Kidney capillary endothelial cell (primary cell): ENCODE results near the gene RRAS.

Experiments
- DNase-seq: peaks from one replicate; pipeline ENCODE4 v3.0.0-alpha.2; 2018; ENCODE audit warnings: low spot score

The RRAS gene

DNA sequence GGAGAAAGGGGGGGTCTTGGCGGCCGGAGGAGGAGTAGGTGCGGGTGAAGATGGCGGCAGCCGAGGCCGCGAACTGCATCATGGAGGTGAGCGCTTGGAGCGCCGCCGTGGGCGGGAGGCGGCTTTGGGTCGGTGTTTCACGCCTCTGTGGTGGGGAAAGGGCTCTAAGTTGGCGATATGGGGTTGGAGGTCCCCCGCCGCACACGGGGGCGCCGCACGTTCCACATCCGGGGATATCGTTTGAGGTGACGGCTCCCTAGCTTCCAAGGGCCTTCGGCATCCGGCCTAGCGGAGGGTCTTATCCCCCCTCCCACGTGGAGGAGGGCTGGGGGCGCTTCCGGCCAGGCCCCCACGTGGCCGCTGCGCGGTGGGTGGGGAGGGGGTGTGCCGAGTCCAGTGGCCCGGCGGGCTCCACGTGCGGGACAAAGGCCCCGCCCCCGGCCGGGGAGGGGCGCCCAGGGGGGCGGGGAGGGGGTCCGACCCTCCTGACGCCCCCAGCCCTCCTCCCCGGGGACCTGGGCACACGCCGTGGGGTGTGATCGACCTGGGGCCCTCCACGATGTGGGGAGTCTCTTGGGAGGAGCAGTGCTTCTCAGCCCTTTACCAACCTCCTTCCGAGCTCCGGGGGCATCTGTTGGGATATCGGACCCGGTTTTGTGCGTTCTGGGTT, 37.4 kb upstream of the RRAS start, which contains the start of gene PRMT1:
Gene PRMT1, plus strand, starts transcription at position 41 of the 670 bp plus-strand sequence. Its CDS starts 10 bp downstream, at position 51.
- DNase-seq = no peak

DNA sequence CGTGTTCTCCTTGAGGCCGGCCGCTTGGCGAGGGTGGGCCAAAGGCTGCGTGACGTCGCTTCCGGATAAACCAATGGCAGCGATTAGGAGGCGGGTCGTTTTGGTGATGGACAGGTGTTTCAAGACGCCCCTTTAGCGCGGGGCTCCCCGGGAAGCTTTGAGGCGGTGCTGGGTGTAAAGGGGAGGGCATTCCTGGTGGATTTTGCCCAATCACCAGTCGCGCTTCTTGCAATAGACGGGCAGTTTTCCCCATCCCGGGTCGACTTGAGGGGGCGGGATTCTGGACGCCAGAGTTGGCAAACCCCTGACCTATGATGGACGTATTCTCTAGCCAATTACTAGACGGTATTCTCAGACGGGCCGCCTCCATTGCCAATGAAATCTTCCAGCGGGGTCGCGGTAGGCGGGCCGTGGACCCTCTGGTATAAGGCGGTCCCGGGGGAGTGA, 36.9 kb upstream of the RRAS start:
- peak; percentile 100 for DNase-seq

DNA sequence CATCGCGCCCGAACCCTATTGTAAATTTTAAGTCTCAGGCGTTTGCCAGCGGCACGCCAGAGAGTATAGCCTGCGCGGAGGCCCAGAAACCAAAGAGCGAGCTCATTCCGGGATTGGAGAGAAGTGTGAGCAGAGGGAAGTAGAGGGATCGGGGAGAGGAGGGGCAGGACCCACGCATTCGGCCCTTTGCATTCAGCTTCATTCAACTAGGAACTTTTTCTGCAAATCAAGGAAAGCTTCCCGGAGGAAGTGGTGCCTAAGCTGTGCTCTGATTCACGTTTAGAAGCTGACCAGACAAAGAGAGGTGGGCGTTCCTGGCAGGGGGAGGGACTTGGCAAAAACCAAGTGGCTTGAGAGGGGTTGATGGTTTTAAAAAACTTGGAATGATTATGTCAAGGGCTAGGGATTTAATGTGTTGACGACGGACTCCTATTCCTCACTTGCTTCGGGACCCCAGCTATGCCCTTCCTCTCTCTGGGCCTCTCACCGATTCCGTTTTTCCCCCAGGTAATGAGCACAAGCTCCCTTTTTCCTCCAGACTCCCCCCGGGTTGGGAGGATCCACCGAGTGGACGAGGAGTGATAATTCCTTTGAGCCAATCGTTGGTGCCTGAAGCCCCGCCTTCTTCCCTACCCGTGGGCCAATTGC, 36.3 kb upstream of the RRAS start:
- peak; percentile 91 for DNase-seq

DNA sequence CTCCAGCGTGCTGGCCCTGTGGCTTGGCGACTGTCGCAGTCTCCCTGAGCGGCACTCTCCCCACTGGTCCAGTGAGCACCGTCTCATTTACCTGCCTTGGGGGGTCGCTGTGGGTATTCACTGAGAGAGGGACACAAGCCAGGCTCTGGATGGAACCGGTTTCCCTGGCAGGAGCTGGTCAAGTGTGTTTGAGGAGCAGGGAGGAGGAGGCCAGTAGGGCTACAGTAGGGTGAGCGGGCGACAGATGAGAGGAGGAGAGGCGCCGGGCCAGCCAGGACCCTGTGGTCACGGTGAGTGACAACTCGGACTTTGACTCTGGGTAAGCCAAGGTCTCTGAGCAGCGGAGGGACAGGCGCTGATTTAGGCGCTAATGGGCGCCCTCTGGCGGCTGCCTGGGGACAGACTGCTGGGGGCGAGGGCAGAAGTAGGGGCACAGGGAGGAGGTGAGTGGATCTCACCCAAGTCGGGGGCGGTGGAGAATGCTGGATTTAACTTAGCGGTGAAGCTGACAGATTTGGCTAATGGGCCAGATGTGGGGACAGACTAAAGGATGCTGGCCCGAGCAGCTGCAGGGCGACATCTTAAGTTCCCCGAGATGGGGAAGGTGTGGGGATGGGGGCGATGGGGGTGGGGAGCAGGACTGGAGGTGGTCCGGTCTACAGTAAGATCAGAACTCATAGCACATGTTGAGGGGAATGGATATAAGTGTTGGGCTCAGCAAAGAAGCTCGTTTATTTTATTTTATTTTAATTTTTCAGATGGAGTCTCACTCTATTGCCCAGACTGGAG, 32.4 kb upstream of the RRAS start:
- DNase-seq = peak; percentile 74

DNA sequence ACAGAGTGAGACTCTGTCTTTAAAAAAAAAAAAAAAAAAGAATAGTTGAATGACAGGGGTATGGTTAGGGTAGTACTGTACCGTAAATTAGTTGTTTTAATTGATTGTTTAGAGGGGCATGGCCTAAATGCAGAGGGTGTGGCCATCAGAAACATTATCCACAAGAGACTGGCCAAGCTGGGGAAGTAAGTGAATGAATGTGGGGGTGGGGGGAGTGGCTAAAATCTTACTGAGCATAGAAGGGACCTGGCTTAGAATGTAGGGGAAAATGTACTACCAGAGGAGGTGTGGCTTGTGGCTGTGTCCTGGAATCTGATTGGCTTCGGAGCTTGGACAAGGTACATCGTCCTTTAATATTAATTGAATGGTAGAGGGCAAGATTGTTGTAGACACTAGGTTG, 29.6 kb upstream of the RRAS start:
- no peak for DNase-seq

DNA sequence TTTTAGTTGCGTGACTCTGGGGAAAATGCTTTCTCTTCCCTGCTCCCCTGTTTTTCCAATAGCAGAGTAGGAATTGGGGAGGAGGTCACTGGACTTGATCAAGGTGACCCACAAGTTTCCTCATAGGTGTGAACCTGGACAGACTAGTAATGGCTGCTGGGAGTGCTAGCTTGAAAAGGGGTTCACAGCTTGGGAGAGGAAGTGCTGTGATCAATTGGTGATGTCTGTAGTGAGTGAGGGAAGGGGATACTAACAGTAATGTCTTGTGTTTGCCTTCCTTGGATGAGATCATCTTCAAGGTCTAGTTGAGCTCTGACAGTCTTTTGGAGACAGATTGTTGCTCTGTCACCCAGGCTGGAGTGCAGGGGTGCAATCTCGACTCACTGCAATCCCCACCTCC, 27.5 kb upstream of the RRAS start:
- no peak for DNase-seq

DNA sequence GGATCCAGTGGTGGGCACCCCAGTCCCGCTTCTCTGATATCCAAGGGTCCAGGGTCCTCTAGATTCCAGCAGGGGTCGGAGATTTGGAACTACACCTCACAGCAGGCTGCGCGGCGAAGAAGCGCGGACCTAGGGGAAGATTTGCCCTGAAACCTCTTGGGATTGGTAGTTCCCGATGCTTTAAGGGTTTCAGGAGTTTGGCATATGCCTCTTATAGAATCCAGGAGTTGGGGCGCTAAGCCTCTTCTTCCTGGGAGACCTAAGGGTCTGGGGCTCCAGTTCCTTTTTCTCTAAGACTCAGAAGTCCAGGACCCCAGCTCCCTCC, 26.1 kb upstream of the RRAS start:
- no peak for DNase-seq

DNA sequence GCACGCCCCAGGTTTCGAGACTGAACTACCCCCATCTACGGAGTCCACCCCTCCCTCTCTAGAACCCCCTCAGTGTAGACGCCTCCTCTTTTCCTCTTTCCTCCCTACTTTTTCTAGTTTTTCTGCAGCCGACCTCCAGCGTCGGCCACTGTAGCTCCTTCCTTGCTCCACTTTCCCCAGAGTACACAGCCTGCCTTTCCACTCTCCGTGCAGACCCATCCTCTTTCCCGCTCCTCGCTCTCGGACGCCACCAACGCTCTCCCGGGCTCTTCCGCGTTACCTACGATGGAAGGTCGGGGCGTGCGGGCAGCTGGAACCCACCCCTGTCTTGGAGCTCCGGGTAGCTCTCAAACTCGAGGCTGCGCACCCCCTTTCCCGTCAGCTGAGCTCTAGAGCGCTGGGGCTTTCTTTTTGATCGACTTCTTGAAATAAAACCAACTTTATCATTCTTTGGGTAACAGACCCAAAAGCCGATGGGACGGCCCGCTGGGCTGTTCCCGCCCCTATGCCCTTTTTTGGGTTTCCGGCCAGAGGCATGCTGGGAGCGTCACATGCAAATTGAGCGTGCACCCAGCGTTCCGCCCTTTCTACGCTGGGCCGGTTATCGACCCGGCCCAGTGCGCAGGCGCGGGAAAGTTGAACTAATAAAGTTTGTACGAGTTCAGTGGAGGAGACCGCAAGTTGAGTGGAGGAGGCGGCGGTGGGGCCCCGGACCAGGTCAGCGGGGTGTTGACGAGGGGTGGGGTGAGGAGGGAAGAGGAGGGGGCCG, 25.6 kb upstream of the RRAS start, which contains the start of the genes BCL2L12 and IRF3:
Gene BCL2L12, plus strand, starts transcription at position 583 of the 769 bp plus-strand sequence. CDS start 760 bp downstream, outside the sequence.
Gene IRF3, minus strand, starts transcription at position 507 of the 769 bp plus-strand sequence. CDS start 1,019 bp downstream, outside the sequence.
- DNase-seq = peak; percentile 96

DNA sequence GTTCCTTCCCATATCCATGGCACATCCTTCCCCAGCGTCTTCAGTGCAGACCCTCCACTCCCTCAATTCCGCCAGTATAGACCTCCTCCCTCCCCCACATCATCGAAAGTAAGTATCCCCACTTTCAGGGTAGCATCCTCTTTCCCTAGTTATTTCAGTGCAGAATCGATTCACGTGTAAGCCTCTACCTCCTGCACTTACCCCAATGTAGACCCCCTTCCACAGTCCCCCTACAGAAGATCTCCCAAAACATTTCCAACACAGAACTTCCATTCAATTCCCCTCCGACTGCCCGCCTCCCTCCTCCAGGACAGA, 25.1 kb upstream of the RRAS start:
- no peak for DNase-seq

DNA sequence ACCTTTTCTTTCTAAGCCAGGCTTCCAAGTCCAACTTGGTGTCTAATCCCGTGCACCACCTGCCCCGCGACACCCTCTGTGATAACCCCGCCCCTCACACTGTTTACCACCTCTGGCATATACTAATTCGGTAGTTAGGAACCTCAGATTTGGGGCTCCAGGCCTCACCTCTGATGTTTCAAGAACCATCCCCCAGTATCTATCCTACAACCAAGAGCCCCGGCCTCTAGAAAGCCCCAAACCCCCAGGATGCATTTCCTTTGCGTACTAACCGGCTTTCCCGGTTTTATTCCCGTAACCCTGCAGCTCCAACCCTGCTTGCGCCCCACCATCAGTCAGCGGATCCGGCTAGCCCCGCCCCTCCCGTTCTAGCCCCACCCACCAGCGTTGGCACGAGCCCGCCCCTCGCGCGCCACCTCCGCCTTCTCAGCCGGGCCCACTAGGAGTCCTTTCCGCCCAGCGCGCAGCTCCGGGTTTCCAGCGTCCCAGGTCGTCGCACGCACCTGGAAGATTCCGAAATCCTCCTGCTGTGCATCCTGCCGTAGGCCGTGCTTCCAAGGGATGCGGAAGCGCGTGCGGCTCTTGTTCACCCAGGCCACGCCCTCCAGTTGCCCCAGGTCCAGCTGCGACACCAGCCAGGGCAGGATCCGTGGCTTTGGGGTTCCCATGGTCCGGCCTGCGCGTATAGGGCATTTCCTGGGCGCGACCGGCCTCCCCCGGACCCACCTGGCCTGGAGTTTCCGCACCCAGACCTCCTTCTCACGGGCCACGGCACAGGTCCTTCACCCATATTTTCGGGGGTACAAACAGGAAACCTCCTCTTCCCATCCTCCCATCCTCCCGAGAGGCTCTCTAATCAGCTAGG, 24.5 kb upstream of the RRAS start:
- no peak for DNase-seq

DNA sequence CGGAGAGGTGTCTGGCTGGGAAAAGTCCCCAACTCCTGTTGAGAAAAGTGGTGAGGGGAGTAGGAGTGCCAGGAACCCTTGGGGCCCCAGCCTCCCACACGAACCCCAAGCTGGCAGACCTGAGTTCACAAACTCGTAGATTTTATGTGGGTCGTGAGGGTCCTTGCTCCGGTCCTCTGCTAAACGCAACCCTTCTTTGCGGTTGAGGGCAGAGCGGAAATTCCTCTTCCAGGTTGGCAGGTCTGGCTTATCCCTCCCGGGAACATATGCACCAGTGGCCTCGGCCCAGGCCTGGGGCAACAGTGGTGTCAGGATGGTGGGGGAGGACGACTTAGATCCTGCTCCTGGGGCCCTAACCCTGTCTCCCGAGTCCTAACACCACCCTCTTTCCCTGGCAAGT, 23.3 kb upstream of the RRAS start:
- DNase-seq = no peak

DNA sequence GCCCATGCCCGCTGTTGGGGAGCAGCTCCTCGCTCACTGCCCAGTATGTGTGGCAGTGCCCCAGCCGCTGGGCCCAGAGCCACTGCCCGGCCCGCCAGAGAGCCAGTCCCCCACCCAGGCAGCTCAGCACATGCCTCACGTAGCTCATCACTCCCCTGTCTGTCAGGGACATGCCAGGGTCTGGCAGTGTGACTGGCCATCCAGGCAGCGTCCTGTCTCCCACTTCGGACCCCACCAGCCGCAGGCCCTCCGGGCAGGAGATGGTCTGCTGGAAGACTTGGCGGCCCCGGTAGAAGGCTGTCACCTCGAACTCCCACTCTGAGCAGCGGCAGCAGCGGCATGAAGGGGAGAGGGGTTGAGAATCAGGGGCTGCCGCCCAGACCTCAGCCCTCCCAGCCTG, 22.1 kb upstream of the RRAS start:
- DNase-seq = no peak

DNA sequence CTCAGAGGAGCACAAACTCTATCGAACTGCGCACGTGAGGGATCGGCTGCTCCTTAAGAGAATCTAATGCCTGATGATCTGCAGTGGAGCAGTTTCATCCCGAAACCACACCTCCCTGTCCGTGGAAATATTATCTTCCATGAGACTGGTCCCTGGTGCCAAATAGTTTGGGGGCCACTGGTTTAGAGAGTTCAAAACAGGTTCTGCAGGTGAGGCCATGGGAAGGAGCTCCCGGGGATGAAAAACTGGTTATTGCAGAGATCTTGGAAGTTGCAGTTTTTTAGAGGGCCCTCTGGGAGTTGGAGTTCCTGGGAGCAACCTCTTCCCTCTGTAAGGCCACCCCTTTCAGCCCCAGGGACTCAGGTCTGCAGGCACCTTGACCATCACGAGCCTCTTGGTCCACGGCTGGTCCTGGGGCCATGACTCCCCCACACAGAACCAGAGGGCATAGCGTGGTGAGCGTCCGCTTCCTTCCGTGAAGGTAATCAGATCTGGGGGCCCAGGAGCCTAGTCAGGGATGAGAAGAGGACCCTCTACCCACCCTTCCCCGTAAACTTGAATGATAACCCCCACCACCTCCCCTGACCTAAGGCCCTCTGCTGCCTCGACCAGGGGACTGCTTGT, 20.5 kb upstream of the RRAS start:
- no peak for DNase-seq

DNA sequence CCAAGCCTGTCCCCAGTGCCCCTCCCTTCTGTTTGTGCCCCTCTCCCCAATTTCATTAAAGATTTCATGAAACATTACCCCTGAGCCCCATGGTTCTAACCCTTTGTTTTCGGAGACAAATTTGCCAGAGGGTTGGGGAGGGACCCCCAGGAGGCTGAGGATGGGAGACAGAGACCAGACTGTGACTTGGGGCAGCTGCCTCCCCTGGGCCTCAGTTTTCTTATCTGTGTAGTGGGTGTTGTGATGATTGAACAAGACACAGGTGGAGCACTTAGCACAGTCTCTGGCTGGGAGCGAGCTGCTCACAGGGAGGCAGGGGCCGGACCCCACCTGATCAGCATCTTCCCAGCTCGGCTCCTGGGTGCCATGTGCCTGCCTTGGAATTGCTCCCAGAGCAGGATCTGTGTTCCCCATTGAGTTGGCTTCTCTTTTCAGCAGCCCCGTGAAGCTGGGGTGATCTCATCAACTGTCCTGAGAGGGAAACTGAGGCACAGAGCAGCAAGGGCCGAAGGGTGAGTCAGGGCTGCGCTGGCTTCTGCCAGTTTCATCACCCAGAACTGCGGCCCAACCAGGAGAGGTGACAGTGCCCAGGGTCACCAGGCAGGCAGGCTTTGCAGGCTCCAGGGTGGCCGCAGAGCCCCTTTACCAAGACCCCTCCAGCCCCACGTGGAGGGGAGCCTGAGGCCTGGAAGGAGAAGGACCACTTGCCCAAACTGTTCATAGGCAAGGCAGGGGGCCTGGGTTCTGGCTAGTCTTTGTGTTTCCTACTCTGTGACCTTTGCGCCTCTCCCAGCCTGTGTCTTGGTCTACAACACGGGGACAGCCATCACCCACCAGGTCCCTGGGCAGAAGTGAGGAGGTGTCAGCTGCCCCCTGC, 18.9 kb upstream of the RRAS start:
- no peak for DNase-seq

DNA sequence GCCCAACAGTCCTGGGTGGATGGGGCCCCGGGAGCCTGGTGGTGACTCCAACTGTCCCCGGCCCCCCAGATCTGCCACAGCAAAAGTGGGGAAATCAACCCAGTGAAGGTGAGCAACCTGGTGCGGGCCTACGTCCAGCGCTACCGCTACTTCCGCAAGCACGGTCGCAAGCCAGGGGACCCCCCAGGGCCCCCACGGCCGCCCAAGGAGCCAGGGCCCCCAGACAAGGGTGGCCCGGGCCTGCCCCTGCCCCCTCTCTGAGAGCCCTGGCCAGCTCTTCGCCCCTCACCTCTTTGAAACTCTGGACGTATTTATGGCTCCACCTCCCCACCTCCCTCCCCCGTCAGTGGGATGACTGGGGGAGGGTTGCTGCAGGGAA, 18.2 kb upstream of the RRAS start:
- DNase-seq = no peak

DNA sequence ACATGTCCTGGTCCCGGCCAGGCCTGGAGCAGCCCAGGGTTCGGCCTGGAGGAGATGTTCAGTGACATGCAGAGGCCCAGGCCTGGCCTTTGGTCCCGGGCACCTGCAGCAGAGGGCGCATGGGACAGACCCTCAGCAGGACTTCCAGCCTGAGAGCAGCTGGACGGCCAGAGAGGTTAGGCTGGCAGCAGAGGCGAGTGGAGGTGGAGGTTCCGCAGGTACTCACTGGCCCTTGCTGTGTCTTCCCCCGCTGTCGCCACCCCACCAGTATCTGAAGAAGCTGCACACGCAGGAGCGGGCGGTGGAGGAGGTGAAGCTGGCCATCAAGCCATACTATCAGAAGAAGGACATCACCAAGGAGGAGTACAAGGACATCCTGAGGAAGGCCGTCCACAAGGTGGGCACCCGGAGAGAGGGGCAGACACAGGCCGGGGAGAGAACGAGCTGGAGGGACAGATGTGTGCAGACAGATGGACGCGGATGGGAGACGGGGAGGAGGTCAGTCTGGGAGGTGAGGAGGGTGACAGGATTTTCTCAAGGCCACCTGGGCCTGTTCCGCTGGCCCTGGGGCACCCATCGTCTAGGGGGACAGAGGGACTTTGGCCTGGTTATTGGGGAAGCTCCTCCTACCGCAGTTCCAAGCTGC, 17.7 kb upstream of the RRAS start:
- no peak for DNase-seq

DNA sequence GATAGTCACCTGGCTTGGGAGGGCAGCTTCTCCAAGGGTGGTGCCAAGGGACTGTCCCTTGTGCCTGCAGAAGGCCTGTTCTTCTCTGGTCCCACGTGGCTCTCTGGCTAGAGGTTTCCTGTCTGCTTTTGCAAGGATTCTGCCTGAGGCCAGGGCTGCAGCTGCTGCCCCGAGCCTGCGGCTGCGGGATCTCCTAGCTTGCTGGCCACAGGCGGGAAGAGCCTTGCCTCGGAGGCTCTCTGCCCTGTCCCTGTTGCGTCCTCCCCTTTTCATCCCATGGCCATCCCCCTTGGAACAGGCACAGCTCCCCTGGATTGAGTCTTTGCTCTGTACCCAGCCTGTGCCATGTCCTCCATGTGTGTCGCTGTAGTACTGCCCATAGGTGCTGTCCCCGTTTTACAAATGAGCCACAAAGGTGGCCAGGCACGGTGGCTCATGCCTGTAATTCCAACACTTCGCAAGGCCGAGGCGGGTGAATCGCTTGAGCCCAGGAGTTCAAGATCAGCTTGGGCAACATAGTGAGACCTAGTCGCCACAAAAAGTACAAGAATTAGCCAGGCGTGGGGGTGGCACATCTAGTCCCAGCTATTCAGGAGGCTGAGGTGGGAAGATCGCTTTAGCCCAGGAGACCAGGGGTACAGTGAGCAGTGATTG, 16.6 kb upstream of the RRAS start:
- DNase-seq = no peak

DNA sequence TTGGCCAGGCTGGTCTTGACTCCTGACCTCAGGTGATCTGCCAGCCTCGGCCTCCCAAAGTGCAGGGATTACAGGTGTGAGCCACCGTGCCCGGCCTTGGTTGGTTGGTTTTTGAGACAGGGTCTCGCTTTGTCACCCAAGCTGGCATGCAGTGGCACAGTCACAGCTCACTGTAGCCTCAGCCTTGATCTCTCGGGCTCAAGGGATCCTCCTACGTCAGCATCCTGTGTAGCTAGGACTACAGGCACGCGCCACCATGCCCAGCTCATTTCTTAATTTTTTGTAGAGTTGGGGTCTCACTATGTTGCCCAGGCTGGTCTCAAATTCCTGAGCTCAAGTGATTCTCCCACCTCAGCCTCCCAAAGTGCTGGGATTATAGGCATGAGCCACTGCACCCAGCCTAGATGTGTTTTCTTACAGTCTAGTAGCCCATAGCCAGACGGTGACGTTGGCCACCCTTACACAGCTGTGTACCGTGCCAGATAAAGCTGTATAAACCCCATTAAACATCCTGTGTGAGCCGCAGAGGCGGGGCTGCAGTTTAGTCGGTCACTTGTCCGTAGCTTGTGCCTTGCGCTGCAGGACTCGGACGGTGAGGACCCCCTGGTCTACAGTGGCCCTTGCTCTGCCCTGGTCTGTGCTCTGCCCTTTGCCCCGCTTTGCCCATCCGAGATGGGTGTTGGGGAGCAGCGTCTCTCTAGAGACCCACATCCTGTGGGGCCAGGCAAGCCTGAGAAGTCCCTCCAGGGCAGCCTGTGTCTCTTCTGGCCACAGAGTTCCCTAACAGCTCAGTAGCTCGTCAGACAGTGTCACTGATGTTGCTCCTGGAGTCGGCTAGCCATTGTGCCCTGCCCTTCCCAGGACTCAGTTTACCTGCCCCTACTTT, 15.9 kb upstream of the RRAS start:
- DNase-seq = no peak
